HG03571 (cell line): ENCODE results near the gene PAPPA2.

ENCODE experiments used
- ATAC-seq: cut with Tn5 transposase; IDR thresholded peaks from one replicate; pipeline ENCODE4 v1.9.1; 2021; ENCODE audit not compliant: unreplicated experiment

Gene PAPPA2

DNA sequence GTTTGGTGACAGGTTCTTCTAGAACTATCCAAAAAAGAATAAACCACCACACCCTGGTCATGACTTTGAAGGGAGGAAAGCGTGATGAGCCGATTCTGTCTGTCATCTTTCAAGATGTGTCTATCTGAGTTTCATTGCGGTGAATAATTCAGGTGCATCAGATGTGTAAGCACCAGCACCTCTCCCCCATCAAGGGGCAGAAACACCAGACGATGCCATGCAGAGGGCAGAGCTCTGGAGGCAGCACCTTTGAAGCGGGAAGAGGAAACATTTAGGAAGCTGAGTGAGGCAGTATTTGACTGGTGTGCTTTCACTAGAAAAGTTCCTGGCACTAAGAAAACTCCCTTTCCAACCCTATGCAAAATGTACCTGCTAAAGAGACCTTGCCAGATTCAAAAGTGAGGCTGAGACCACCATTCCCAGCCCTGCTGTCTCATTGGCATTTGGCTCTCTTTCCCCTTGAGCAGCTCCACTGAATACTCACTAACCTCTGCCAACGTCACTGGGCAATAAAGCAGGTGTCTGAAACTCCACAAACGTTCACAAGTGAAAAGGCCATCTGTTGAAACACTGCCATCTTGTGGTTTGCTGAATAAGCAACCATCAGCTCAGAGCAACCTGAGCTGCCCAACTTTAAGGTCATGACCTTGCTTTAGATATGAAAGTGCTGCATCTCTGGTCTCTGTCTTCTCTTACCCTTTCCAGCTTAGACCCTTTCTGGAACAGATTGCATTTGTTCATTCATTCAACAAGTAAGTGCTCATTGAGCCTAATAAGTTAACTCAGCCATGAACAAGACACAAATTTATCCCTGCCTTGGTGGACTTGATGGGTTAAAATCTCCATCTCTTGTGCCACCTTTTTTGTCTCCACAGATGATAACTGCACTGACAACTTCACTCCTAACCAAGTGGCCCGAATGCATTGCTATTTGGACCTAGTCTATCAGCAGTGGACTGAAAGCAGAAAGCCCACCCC is 228.6 kb downstream of the PAPPA2 start:
- peak; percentile 72 for ATAC-seq

- ATAC-seq, result no peak
Measured at GRCh38 chr1:176692431-176692830, 229.5 kb downstream of the PAPPA2 start.

DNA sequence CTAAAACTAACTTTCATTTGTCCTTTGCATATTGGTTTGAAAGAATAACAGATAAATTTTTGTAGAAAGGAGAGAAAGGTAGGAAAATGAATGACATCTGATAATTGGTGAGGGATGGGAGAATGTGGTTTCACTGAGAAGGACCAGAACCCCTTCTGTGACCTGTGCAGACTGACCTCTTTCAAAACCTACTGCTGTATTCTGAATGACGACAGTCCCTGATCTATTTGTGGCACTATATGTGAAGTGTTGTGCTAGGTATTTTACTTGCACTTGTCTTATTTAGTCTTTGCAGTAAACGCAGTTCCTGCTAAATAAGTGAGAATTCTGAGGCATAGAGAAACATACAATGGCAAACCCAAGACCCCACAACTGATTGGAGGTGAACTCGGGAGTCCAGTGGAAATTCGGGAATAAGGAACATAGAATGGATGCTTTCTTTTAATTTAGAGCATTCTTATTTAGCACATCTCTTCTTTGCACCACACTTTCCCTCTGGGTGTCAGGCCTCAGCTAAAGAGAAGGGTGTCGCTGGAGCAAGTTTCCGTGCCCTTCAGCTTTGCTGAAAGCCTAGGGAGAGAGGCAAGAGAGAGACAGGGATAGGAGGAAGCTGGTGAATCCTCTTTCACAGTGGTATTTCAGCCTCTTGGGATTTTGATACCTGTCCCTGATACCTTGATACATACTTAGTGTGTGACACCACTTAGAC is 230.2 kb downstream of the PAPPA2 start:
- ATAC-seq, result no peak

DNA sequence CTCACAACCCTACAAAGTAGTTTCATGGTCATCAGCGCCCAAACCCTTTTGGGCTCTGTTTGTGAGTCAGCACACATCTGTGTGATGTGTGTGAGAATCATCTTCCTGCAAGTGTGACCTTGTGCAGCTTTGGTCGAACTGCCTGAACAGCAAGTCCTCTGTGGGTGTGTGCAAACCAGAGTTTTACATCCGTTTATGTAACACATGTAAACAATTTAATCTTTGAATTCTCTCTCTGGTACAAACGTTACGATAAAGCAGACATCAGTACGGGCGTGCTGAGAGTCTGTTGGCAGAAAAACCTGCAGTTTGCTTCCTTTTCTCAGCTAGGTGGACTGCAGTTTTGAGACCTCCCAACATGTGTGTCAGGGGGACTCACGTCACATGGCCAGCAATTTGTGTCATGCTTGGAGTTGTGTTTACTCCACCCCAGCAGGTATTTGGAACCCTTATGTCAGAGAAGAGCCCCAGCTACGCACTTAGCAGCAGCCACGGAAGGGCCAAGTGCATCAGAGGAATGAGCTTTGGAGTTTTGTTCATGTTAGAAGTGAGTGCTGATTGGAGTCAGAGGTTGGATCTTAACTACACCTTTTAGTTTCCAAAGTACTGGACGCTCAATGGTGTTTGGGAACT is 230.8 kb downstream of the PAPPA2 start:
- no peak for ATAC-seq

DNA sequence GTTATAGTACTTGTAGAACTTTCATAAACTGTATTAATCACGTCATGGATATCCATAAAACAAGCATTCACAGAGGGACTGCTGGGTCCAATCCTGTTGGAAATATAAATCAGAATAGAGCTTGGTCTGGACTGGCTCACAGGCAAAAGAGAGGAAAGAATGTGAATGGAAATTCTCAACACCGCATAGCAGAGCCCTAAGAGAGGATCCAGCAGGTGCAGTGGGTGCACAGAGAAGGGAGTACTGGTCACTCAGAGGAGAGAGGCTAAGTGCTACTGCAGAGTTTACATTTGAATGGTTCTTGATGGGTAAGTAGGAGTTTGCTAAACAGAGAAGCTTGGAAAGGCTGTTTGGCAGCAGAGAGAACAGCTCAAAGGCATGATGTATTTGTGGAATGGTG is 231.7 kb downstream of the PAPPA2 start:
- ATAC-seq, result no peak

DNA sequence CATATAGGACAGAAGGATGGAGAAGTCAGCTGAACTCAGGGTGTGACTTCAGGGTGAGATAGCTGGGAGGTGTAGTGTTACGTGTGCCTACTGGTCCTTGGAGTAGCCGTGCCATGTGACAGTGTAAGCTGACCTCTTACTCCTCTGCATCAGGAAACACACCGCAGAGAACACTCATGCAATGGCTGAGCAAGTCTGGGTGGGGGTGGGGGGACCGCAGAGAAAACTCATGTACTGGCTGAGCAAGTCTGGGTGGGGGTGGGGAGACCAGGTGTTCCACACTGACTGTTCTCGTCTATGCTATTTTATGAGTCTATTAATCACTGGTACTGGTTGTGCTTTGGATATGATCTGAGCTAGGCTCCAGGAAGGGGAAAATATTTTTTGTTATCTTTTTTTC is 233.1 kb downstream of the PAPPA2 start:
- no peak for ATAC-seq

DNA sequence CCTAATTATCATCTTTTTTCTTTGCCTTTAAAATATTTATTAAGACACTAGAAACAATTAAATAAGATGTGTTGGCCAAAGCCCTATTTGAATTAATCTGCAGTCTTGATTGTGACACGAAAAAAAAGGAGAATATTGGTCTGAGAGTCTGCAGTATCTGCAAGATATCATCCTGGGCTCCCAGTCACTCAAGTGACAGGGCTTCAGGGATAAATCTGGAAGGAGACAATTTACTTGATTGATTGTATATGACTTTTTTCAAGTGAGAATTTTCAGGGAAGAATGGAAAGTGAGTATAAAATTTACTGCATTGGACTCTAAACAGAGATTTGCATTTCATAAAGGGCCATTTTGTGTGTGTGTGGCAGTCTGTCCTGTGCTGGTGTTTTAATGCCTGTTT is 233.7 kb downstream of the PAPPA2 start:
- no peak for ATAC-seq

GRCh38 chr1:176699821-176700220 is 236.8 kb downstream of the PAPPA2 start:
- ATAC-seq, result no peak

- no peak for ATAC-seq
Measured at GRCh38 chr1:176701151-176701866, 238.3 kb downstream of the PAPPA2 start.

- ATAC-seq, result no peak
Measured at GRCh38 chr1:176702901-176703300, 239.9 kb downstream of the PAPPA2 start.

DNA sequence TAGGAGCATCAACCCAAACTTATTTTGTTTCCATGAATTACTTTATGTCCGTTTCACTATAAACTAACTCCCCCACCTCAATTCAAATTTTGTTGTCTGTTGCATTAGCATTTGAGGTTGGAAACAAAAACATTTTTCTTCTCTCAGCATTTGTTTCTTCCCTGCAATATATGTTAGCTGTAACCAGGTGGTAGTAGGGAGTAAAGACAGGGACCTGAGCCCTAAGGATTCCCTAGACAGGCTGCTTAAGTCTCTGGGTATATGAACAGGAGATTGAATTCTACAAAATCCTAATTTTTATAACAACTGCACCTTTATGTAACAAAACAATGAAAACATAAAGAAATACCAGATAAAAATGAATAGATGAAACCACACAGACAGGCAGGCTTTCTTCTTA is 242.6 kb downstream of the PAPPA2 start:
- no peak for ATAC-seq

- ATAC-seq, result no peak
Measured at GRCh38 chr1:176717066-176717750, 254.2 kb downstream of the PAPPA2 start.

DNA sequence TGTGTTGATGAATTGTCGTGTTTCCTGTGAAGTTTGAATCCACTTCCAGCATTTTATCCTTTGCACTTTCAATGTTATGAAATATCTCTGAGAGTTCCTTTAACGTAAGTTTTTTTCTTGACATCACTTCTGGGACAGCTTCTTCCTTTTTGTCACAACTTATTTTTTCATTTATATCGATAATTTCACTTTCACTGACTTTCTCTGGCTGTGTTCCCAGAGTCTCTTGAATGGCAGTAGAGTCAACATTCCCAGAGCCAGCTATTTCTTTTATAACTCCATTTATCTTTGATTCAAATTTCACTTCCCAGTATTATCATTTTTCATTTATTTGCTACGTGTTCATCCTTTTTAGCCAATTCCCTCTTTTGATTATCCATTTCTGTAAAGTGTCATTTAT is 256.5 kb downstream of the PAPPA2 start:
- no peak for ATAC-seq

DNA sequence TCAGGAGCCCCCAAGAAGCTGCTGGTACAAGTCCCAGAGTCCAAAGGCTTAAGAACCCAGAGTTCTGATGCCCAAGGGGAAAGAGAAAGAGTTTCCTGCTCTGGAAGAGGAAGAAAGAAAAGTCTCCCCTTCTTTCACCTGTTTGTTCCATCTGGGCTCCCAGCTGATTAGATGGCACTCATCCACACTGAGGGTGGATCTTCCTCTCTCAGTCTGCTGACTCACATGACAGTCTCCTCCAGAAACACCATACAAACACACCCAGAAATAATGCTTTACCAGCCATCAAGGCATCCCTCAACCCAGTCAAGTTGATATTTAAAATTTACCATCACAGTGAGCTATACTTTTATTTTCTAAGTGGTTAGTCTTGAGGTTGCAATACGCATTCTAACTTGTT is 257.9 kb downstream of the PAPPA2 start:
- no peak for ATAC-seq

GRCh38 chr1:176733661-176734060 is 270.7 kb downstream of the PAPPA2 start:
- ATAC-seq, result no peak

DNA sequence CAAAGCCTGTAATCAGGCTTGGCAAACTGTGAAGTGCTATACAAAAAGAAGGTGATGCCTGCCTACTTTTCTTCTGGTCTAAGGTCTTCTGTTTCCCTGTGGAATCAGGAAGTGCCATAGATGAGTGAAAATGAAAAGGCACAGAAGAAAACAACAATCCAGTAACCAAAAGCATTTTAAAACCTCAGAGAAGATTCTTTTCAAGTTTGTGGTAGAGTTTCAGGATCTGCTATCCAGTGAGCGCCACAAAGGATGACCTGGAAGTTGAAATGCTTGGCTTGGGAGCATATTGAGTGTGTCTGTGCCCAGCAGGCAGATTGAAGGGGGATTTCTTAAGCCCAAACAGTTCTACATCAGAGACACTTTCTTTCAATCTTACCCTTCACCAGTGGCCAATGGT is 272.2 kb downstream of the PAPPA2 start:
- no peak for ATAC-seq

DNA sequence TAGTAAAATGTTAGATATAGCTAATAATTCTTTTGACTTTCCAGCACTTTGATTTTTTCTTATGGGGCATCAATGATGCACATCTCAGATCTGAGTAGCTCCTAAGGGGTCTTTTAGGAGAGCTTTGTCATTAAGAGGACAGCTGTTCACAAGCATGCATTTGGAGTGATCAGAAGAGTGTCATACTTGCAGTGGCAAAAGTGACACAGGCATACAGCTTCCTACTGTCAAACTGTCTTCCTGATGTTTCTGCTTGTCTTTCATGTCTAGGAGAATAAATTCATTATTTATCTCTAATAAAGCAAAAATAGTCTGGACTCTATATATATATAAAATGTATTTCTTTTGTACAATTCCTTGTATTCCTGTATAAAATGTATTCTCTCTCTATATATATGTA is 273.0 kb downstream of the PAPPA2 start:
- ATAC-seq, result no peak

GRCh38 chr1:176741181-176741580 is 278.2 kb downstream of the PAPPA2 start:
- no peak for ATAC-seq

GRCh38 chr1:176742322-176742721 is 279.3 kb downstream of the PAPPA2 start:
- ATAC-seq, result no peak

- ATAC-seq, result no peak
Measured at GRCh38 chr1:176744142-176744541, 281.2 kb downstream of the PAPPA2 start.

DNA sequence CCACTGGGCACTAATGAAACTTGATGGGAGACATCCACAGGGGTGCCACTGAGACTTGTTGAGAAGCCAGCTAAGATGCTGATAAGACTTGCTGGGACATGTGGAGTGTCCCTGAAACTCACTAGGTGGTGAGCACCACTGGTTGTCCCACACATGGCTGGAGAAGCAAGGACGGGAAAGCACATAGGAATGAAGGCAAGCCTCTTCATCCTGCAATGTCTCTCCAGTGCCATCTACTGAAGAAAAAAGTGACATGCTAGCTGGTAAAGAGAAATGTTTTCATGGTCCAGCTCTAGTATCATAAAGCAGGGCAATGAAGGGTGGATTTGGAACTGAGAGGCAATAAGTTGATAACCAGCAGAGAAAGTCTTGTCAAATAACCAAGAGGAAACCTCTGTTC is 283.0 kb downstream of the PAPPA2 start:
- ATAC-seq, result no peak
